BJ (cell line): ENCODE measurements around the gene ERBB4. TPM values are rescaled to one million over a fixed set of nuclear protein-coding genes. Genes with fewer than 3 reads are reported as not detected.

Experiments used
- CTCF ChIA-PET: fragments of 350-600 bp; formaldehyde crosslinking; extraction: SDS; loops from one replicate; lab custom pipeline; 2021; ENCODE audit warnings: antibody characterized with exemption, inconsistent platforms; lab: Yijun Ruan, JAX
- POLR2A ChIA-PET: fragments of 300-600 bp; sonication (Branson Sonifier 250); formaldehyde crosslinking; extraction: SDS; loops from one replicate; lab custom pipeline; 2021; ENCODE audit warnings: antibody characterized with exemption; lab: Charles Lee
- DNase-seq: peaks from one replicate; pipeline ENCODE4 v3.0.0-alpha.2; 2011; ENCODE audit warnings: low read depth
- H3K27me3 ChIP-seq: 2 replicates; pipeline ENCODE4 v1.6.0; 2011; ENCODE audit warnings: low read length; ENCODE audit not compliant: control insufficient read depth, insufficient read depth
- H3K36me3 ChIP-seq: 2 replicates; pipeline ENCODE4 v1.5.1; 2011; ENCODE audit warnings: low read length; ENCODE audit not compliant: control insufficient read depth, insufficient read depth
- H3K4me3 ChIP-seq: 2 replicates; pipeline ENCODE4 v1.5.1; 2011; ENCODE audit warnings: low read depth, mild to moderate bottlenecking, control low read depth, low read length
- polyA plus RNA-seq: library from polyadenylated mRNA; depleted of rRNA; stranded (reverse); fragments of >200 nt; gene quantifications from 2 replicates; pipeline ENCODE4 v1.2.3, GENCODE V29; 2011
- TF ChIP-seq, protein P1 (sequence below): IDR thresholded peaks from 2 replicates; pipeline ENCODE4 v1.5.1; 2011; ENCODE audit warnings: low read depth, mild to moderate bottlenecking, control low read depth, inconsistent platforms, low read length, moderate library complexity; ENCODE audit not compliant: insufficient read depth

ERBB4 gene
- polyA plus RNA-seq, 1 experiment = not detected

DNA sequence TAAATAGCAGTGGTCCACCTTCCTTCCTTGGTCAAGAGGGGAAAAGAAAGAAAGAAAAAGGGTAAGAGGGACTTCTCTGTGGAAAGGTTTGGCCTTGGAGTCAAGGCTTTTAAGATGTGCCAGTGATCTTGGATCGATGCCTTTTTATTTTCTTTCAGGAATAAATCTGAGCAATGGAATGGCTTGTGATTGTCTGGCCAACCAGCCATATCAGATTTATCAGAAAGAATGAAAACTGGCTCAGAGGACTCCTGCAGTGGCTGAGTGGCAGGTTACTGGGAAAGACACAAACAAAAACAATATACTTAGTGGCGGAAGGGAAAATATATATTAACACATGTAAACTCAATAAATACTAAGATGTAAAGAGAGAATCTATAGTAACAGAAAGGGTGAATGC, 4.3 kb downstream of the ERBB4 start:
- CTCF ChIA-PET = no interaction called here
- no peak overlapping the region for H3K4me3 ChIP-seq
- no peak for DNase-seq
- H3K27me3 ChIP-seq = peaks cover 28% of the 10 kb centered on the region
- no peaks in the 10 kb centered on the region for H3K36me3 ChIP-seq
- POLR2A ChIA-PET = no interaction called here
- TF ChIP-seq, protein P1, sequence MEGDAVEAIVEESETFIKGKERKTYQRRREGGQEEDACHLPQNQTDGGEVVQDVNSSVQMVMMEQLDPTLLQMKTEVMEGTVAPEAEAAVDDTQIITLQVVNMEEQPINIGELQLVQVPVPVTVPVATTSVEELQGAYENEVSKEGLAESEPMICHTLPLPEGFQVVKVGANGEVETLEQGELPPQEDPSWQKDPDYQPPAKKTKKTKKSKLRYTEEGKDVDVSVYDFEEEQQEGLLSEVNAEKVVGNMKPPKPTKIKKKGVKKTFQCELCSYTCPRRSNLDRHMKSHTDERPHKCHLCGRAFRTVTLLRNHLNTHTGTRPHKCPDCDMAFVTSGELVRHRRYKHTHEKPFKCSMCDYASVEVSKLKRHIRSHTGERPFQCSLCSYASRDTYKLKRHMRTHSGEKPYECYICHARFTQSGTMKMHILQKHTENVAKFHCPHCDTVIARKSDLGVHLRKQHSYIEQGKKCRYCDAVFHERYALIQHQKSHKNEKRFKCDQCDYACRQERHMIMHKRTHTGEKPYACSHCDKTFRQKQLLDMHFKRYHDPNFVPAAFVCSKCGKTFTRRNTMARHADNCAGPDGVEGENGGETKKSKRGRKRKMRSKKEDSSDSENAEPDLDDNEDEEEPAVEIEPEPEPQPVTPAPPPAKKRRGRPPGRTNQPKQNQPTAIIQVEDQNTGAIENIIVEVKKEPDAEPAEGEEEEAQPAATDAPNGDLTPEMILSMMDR = no peak

DNA sequence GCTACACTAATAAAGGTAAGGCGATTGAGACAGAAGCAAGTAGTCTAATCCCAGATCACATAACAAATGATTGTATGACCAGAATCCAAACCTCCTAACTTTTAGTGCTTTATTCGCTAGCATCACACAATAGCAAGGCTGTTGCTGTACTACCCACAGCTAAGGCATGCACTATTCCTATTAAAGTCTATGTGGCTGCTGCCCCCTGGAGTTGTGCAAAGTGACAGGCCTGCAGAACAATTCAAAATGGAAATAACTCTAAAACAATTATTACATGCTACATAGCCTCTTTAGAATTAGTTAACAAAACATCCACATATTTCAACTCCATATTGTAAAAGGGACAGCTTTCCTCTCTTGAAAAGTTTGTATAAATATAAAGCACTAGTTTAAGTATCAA, 6.0 kb downstream of the ERBB4 start:
- TF ChIP-seq, protein P1 = no peak
- H3K4me3 ChIP-seq = no peak overlapping the region
- DNase-seq = no peak
- CTCF ChIA-PET = no interaction called here
- H3K27me3 ChIP-seq = peaks cover 16% of the 10 kb centered on the region
- H3K36me3 ChIP-seq = no peaks in the 10 kb centered on the region
- POLR2A ChIA-PET = no interaction called here

DNA sequence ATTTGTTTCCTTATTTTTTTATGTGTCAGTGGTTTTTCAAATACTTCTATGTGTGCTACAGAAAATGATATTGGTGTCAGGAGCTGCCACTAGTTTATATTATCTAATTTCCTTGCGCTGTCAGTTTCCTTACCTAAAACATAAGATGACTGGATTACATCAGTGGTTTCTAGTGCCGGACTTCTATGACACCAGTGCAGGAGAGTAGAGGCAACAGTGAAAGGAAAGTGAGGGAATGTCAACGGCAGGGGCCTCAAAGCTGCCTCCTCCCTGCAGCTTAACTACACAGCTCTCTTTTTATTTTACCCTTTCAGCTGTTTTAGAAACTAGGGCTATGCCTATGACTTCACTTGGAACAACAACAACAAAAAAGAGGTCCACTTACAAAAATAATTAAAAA, 6.5 kb downstream of the ERBB4 start:
- H3K4me3 ChIP-seq = no peak overlapping the region
- H3K27me3 ChIP-seq = peaks cover 11% of the 10 kb centered on the region
- ChIA-PET CTCF (no interaction called here), POLR2A (no interaction called here)
- DNase-seq = no peak
- TF ChIP-seq, protein P1 = no peak
- no peaks in the 10 kb centered on the region for H3K36me3 ChIP-seq

DNA sequence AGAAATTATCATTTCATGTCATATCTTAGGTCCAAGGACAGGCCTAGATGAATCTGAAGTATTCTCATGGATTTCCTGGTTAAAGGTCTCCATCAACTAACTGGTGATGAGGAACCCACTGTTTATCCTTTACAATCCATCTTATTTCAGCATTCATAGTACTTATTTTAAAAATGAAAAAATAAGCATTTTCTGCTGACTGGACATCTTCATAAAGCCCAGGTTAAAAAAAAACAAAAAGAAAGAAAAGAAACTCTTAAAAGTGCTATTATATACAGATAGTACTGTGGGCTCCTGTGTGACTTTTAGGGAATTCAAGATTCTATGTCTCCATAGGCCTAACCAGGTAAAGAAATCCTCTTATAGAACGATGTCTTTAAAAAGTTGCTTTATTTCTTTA, 7.1 kb downstream of the ERBB4 start:
- peaks cover 8% of the 10 kb centered on the region for H3K27me3 ChIP-seq
- ChIA-PET CTCF (interaction anchor here (0.7 kb wide), 1 partner anchor 354 kb away, joined by 3 read pairs; no protein-coding TSS in a partner anchor), POLR2A (no interaction called here)
- no peaks in the 10 kb centered on the region for H3K36me3 ChIP-seq
- TF ChIP-seq, protein P1 = no peak
- no peak for DNase-seq
- no peak overlapping the region for H3K4me3 ChIP-seq

DNA sequence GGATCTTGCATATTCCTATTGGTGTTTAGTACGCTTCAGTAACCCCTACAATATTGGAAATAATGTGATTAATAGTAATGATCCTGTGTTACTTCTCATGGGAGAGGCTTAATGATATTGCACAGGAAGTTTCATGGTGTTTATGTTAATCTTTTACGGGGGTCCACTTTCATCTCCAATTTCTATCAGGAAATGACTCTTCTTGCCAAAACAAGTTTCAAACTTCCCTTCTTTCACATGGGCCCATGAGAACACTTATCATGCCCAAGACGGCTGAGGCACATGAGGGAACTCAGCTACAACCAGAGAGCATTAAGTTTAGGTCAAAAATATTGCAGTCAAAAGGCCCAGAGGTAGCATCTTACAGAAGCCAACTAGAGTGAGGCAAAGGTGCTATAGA, 7.6 kb downstream of the ERBB4 start:
- ChIA-PET POLR2A (no interaction called here), CTCF (interaction anchor here (0.7 kb wide), 1 partner anchor 354 kb away, joined by 3 read pairs; no protein-coding TSS in a partner anchor)
- TF ChIP-seq, protein P1 = no peak
- Histone ChIP-seq H3K4me3 (no peak overlapping the region), H3K27me3 (peaks cover 2% of the 10 kb centered on the region), H3K36me3 (no peaks in the 10 kb centered on the region)
- no peak for DNase-seq
